Measurements from ENCODE around the gene TIAM2. TPM values are rescaled to one million over a fixed set of nuclear protein-coding genes. Genes with fewer than 3 reads are reported as not detected.
A peak's percentile ranks its signal among the peaks of the same experiment; 100 is the strongest.

Gene TIAM2
- total and polyA plus RNA-seq, 10 of the 15 experiments (the other 5 are each of a cell fraction or from before 2014, with no cell fraction given): 1.1 to 10.5 (median 2.3) TPM

DNA sequence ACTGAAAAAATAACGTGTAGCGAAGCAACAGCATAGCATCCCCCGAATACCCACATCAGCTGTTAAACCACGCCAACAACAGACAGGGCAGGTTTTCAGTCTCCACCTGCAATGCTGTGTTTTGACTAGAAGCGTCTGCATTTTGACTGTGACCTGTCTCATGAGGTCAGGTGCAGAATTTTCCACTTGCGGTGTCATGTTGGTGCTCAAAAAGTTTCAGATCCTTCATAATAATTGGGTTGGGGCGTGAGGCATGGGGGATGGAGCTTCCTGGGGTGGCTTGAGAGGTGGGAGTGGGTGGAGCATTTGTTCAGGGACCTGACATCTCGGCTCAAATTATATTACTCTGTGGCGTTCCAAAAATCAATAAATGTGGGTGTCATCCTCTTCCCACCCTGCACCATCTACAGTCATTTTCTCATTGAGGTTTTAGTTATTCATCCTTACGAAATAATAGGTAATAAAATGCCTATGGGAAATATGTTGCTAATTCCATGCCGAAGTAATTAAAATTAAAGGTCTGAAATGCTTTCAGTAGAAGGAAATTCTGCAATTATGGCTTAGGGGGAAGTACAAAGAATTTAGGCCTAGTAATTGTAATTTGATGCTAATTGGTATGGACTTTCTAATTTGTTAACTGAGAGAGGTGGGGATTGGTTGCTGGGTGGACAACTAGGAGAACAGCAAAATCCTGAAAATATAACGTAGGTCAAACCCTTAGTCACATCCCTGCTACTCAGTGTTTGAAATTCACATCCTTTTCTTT is 81.0 kb downstream of the TIAM2 start:
- no peak for FAIRE-seq
- in situ Hi-C loops (cut with MboI): no loop called here
- BruUV-seq (replicated peaks): no TSS peak
- H3K27me3 ChIP-seq (replicated peaks in 1 of 2; ENCODE audit: control insufficient read depth in 2 of 2, insufficient read depth in 2 of 2, low read length in 1 of 2): no peaks in the 10 kb centered on the region
- no peak overlapping the region for H3K4me2 ChIP-seq (ENCODE audit: control insufficient read depth, insufficient read depth)
- CTCF ChIA-PET: no interaction called here
- H4K20me1 ChIP-seq (ENCODE audit: control insufficient read depth, insufficient read depth): no peaks in the 10 kb centered on the region
- H3K9me3 ChIP-seq (replicated peaks; ENCODE audit: control insufficient read depth, insufficient read depth, low read length): no peaks in the 10 kb centered on the region
- H3K4me3 ChIP-seq: no peak overlapping the region
- no peaks in the 10 kb centered on the region for H3K36me3 ChIP-seq (ENCODE audit: control insufficient read depth in 2 of 2, insufficient read depth in 2 of 2, low read length in 1 of 2)
- H3K79me2 ChIP-seq (ENCODE audit: control insufficient read depth, insufficient read depth, low read length): no peaks in the 10 kb centered on the region
- no peak overlapping the region for H2AFZ ChIP-seq (ENCODE audit: control insufficient read depth, low read depth, low read length)
- ATAC-seq: peak; percentile 58
- SMC1A ChIA-PET (ENCODE audit: uncharacterized antibody, unreplicated experiment): interaction anchor here (0.7 to 2.3 kb wide), 2 partner anchors 9 to 12 kb away, joined by 6 read pairs; no protein-coding TSS in a partner anchor
- POLR2A ChIA-PET: no interaction called here
- WGBS (ENCODE audit: insufficient coverage, insufficient replicate concordance, low lambda C conversion rate, missing lambda C conversion rate): 68% methylated on average over 12 of the region's 12 CpGs
- no peaks in the 10 kb centered on the region; the same call in 1 of the 2 replicates for H3K4me1 ChIP-seq (ENCODE audit: control insufficient read depth, insufficient read depth, low read length)
- no peak for DNase-seq (ENCODE audit: low read depth, low spot score)
- RAD21 ChIA-PET (ENCODE audit: unreplicated experiment): interaction anchor here (0.5 to 1.1 kb wide), 2 partner anchors 104 to 1428 kb away, joined by 3 to 4 read pairs; no protein-coding TSS in a partner anchor
- intact Hi-C loops (cut with micrococcal nuclease; ENCODE audit: unreplicated experiment): no loop called here
- H3K27ac ChIP-seq (ENCODE audit: control insufficient read depth, insufficient read depth): no peak overlapping the region
- H3K9ac ChIP-seq (ENCODE audit: control insufficient read depth, insufficient read depth, low read length): no peak overlapping the region
- TF ChIP-seq CHD2 (IDR thresholded peaks at IDR 0.05; ENCODE audit: borderline replicate concordance, low read depth, low read length) (0 out of 2 replicates have a peak, but pooled peaks have one; percentile 17), SUPT20H (IDR thresholded peaks at IDR 0.05; ENCODE audit: borderline replicate concordance, control insufficient read depth, low read depth, low read length) (no peak), DPF2 (IDR thresholded peaks at IDR 0.05) (peak; percentile 69; the same call in 1 of the 2 replicates), CREM (IDR thresholded peaks at IDR 0.05; ENCODE audit: low read depth) (peak; percentile 52; the same call in 1 of the 2 replicates), RUNX3 (IDR thresholded peaks at IDR 0.05; ENCODE audit: low read length) (peak; percentile 68), BHLHE40 (IDR thresholded peaks at IDR 0.05; ENCODE audit: borderline replicate concordance in 1 of 2, low read depth in 2 of 2, low read length in 1 of 2) (peak; percentile 59 to 84; a peak in 3 of 4 replicates), JUND (IDR thresholded peaks at IDR 0.05; ENCODE audit: low read depth, low read length) (no peak), EED (IDR thresholded peaks at IDR 0.05; ENCODE audit: low read depth) (0 out of 2 replicates have a peak, but pooled peaks have one; percentile 19), MLLT1 (IDR thresholded peaks at IDR 0.05) (peak; percentile 46; the same call in 1 of the 2 replicates), RBBP5 (conservative IDR thresholded peaks at IDR 0.05) (no peak)
- TF ChIP-seq, protein P1, sequence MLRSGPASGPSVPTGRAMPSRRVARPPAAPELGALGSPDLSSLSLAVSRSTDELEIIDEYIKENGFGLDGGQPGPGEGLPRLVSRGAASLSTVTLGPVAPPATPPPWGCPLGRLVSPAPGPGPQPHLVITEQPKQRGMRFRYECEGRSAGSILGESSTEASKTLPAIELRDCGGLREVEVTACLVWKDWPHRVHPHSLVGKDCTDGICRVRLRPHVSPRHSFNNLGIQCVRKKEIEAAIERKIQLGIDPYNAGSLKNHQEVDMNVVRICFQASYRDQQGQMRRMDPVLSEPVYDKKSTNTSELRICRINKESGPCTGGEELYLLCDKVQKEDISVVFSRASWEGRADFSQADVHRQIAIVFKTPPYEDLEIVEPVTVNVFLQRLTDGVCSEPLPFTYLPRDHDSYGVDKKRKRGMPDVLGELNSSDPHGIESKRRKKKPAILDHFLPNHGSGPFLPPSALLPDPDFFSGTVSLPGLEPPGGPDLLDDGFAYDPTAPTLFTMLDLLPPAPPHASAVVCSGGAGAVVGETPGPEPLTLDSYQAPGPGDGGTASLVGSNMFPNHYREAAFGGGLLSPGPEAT (IDR thresholded peaks at IDR 0.05; ENCODE audit: low read depth): peak; percentile 53; the same call in 1 of the 2 replicates
- TF ChIP-seq, protein P2, sequence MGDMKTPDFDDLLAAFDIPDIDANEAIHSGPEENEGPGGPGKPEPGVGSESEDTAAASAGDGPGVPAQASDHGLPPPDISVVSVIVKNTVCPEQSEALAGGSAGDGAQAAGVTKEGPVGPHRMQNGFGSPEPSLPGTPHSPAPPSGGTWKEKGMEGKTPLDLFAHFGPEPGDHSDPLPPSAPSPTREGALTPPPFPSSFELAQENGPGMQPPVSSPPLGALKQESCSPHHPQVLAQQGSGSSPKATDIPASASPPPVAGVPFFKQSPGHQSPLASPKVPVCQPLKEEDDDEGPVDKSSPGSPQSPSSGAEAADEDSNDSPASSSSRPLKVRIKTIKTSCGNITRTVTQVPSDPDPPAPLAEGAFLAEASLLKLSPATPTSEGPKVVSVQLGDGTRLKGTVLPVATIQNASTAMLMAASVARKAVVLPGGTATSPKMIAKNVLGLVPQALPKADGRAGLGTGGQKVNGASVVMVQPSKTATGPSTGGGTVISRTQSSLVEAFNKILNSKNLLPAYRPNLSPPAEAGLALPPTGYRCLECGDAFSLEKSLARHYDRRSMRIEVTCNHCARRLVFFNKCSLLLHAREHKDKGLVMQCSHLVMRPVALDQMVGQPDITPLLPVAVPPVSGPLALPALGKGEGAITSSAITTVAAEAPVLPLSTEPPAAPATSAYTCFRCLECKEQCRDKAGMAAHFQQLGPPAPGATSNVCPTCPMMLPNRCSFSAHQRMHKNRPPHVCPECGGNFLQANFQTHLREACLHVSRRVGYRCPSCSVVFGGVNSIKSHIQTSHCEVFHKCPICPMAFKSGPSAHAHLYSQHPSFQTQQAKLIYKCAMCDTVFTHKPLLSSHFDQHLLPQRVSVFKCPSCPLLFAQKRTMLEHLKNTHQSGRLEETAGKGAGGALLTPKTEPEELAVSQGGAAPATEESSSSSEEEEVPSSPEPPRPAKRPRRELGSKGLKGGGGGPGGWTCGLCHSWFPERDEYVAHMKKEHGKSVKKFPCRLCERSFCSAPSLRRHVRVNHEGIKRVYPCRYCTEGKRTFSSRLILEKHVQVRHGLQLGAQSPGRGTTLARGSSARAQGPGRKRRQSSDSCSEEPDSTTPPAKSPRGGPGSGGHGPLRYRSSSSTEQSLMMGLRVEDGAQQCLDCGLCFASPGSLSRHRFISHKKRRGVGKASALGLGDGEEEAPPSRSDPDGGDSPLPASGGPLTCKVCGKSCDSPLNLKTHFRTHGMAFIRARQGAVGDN (IDR thresholded peaks at IDR 0.05): no peak
- TF ChIP-seq, protein P3, sequence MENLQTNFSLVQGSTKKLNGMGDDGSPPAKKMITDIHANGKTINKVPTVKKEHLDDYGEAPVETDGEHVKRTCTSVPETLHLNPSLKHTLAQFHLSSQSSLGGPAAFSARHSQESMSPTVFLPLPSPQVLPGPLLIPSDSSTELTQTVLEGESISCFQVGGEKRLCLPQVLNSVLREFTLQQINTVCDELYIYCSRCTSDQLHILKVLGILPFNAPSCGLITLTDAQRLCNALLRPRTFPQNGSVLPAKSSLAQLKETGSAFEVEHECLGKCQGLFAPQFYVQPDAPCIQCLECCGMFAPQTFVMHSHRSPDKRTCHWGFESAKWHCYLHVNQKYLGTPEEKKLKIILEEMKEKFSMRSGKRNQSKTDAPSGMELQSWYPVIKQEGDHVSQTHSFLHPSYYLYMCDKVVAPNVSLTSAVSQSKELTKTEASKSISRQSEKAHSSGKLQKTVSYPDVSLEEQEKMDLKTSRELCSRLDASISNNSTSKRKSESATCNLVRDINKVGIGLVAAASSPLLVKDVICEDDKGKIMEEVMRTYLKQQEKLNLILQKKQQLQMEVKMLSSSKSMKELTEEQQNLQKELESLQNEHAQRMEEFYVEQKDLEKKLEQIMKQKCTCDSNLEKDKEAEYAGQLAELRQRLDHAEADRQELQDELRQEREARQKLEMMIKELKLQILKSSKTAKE (IDR thresholded peaks at IDR 0.05; ENCODE audit: low read depth, poor library complexity, severe bottlenecking): peak; percentile 71

All from GM12878 (cell line).